ENCODE data around the gene CD300A.

The CD300A gene

GRCh38 chr17:74512036-74512435, 45.6 kb downstream of the CD300A start:
- no peaks in the 10 kb centered on the region for H3K9me2 ChIP-seq (replicated peaks; ENCODE audit: control insufficient read depth, low read length)
- H3K79me2 ChIP-seq (ENCODE audit: control insufficient read depth, low read length) = no peaks in the 10 kb centered on the region
- H3K36me3 ChIP-seq (ENCODE audit: control insufficient read depth, low read length) = no peaks in the 10 kb centered on the region
- peaks cover 6% of the 10 kb centered on the region for H3F3A ChIP-seq (ENCODE audit: control insufficient read depth, insufficient read depth)
- H3K9me3 ChIP-seq (ENCODE audit: control insufficient read depth, insufficient read depth, low read length) = peaks cover 16% of the 10 kb centered on the region
- H3K4me2 ChIP-seq (ENCODE audit: low read length) = no peak overlapping the region
- no peak overlapping the region for H3K27ac ChIP-seq (ENCODE audit: low read depth, low read length)
- peaks cover 3% of the 10 kb centered on the region; the same call in 1 of the 2 replicates for H3K27me3 ChIP-seq (ENCODE audit: control insufficient read depth, low read length)
- H3K4me3 ChIP-seq (ENCODE audit: low read length) = no peak overlapping the region
- H4K20me1 ChIP-seq (ENCODE audit: control insufficient read depth, insufficient read depth, low read depth, low read length) = no peaks in the 10 kb centered on the region
- TF ChIP-seq EZH2phosphoT487 (IDR thresholded peaks at IDR 0.05; ENCODE audit: borderline replicate concordance, low read length) = no peak
- TF ChIP-seq, protein P1, sequence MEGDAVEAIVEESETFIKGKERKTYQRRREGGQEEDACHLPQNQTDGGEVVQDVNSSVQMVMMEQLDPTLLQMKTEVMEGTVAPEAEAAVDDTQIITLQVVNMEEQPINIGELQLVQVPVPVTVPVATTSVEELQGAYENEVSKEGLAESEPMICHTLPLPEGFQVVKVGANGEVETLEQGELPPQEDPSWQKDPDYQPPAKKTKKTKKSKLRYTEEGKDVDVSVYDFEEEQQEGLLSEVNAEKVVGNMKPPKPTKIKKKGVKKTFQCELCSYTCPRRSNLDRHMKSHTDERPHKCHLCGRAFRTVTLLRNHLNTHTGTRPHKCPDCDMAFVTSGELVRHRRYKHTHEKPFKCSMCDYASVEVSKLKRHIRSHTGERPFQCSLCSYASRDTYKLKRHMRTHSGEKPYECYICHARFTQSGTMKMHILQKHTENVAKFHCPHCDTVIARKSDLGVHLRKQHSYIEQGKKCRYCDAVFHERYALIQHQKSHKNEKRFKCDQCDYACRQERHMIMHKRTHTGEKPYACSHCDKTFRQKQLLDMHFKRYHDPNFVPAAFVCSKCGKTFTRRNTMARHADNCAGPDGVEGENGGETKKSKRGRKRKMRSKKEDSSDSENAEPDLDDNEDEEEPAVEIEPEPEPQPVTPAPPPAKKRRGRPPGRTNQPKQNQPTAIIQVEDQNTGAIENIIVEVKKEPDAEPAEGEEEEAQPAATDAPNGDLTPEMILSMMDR (IDR thresholded peaks at IDR 0.05; ENCODE audit: low read depth, low read length, poor library complexity, severe bottlenecking) = no peak
- no peaks in the 10 kb centered on the region for H3K4me1 ChIP-seq (ENCODE audit: control insufficient read depth, low read length)

DNA sequence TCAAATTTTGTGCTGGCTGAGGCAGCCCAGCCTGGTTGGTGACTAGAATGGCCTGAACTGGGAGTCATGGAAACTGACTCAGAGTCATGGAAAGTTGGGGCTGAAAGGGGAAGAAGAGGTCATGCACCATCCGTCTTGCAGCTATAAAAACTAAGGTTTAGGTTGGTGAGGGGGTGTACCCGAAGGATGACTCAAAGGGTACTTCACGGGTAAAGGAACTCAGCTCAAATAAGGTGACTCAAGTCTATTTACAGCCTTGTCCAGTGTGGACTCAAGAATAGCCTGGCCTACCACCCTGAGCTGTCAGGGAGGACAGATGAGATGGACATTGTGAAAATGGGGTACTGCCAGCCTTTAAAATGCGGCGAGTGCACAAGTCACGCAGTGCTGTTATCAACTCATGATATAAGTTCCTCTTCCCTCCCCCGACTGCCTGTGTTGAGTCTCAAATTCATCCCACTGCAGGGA, 46.2 kb downstream of the CD300A start:
- Histone ChIP-seq H3K27me3 (ENCODE audit: control insufficient read depth, low read length) (peaks cover 3% of the 10 kb centered on the region; the same call in 1 of the 2 replicates), H3K27ac (ENCODE audit: low read depth, low read length) (no peak overlapping the region), H3K4me3 (ENCODE audit: low read length) (no peak overlapping the region), H4K20me1 (ENCODE audit: control insufficient read depth, insufficient read depth, low read depth, low read length) (no peaks in the 10 kb centered on the region), H3K9me2 (replicated peaks; ENCODE audit: control insufficient read depth, low read length) (no peaks in the 10 kb centered on the region), H3K4me2 (ENCODE audit: low read length) (no peak overlapping the region), H3K36me3 (ENCODE audit: control insufficient read depth, low read length) (no peaks in the 10 kb centered on the region), H3K9me3 (ENCODE audit: control insufficient read depth, insufficient read depth, low read length) (peaks cover 16% of the 10 kb centered on the region), H3K79me2 (ENCODE audit: control insufficient read depth, low read length) (no peaks in the 10 kb centered on the region), H3F3A (ENCODE audit: control insufficient read depth, insufficient read depth) (peaks cover 6% of the 10 kb centered on the region), H3K4me1 (ENCODE audit: control insufficient read depth, low read length) (no peaks in the 10 kb centered on the region)
- TF ChIP-seq, protein P1 (IDR thresholded peaks at IDR 0.05; ENCODE audit: low read depth, low read length, poor library complexity, severe bottlenecking) = no peak
- no peak for TF ChIP-seq EZH2phosphoT487 (IDR thresholded peaks at IDR 0.05; ENCODE audit: borderline replicate concordance, low read length)

DNA sequence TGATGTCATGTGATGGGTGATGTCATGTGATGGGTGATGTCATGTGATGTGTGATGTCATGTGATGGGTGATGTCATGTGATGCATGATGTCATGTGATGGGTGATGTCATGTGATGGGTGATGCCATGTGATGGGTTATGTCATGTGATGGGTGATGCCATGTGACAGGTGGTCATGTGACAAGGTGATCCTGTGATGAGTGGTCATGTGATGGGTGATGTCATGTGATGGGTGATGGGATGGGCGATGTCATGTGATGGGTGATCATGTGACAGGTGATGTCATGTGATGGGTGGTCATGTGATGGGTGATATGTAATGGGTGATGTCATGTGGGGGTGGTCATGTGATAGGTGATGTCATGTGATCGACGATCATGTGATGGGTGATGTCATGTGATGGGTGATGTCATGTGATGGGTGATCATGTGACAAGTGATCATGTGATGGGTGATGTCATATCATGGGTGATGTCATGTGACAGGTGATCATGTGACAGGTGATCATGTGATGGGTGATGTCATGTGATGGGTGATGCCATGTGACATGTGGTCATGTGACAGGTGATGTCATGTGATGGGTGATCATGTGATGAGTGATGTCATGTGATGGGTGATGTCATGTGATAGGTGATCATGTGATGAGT, 47.7 kb downstream of the CD300A start:
- H3K4me3 ChIP-seq (ENCODE audit: low read length) = no peak overlapping the region
- H3K27me3 ChIP-seq (ENCODE audit: control insufficient read depth, low read length) = no peaks in the 10 kb centered on the region
- H3K27ac ChIP-seq (ENCODE audit: low read depth, low read length) = no peak overlapping the region
- no peaks in the 10 kb centered on the region for H3K79me2 ChIP-seq (ENCODE audit: control insufficient read depth, low read length)
- no peak overlapping the region for H3K4me2 ChIP-seq (ENCODE audit: low read length)
- no peaks in the 10 kb centered on the region for H3K4me1 ChIP-seq (ENCODE audit: control insufficient read depth, low read length)
- no peaks in the 10 kb centered on the region for H4K20me1 ChIP-seq (ENCODE audit: control insufficient read depth, insufficient read depth, low read depth, low read length)
- peaks cover 19% of the 10 kb centered on the region for H3K9me3 ChIP-seq (ENCODE audit: control insufficient read depth, insufficient read depth, low read length)
- H3K36me3 ChIP-seq (ENCODE audit: control insufficient read depth, low read length) = no peaks in the 10 kb centered on the region
- no peaks in the 10 kb centered on the region for H3K9me2 ChIP-seq (replicated peaks; ENCODE audit: control insufficient read depth, low read length)
- H3F3A ChIP-seq (ENCODE audit: control insufficient read depth, insufficient read depth) = peaks cover 6% of the 10 kb centered on the region
- TF ChIP-seq EZH2phosphoT487 (IDR thresholded peaks at IDR 0.05; ENCODE audit: borderline replicate concordance, low read length) = no peak
- TF ChIP-seq, protein P1 (IDR thresholded peaks at IDR 0.05; ENCODE audit: low read depth, low read length, poor library complexity, severe bottlenecking) = no peak

All from DOHH2 (cell line).